Stimulated activated naive CD4-positive, alpha-beta T cell (primary cell): ENCODE measurements around the gene PHYHIPL.
"Not testable (repeated sequence)": the region's sequence is repeated elsewhere in the genome, so short reads cannot be mapped to it uniquely, and the experiment has no call there.

ENCODE experiments used
- DNase-seq, 6 experiments: peaks; one replicate each; lab custom pipeline; 2025; lab: John Stamatoyannopoulos, UW

PHYHIPL gene

GRCh38 chr10:59206204-59206720, 29.8 kb downstream of the PHYHIPL start:
- no peak for DNase-seq

GRCh38 chr10:59212301-59212798, 35.9 kb downstream of the PHYHIPL start:
- DNase-seq = no peak

GRCh38 chr10:59214160-59214559, 37.7 kb downstream of the PHYHIPL start:
- DNase-seq = no peak

- no peak for DNase-seq
These were observed 39.9 kb downstream of the PHYHIPL start for GRCh38 chr10:59216178-59216869.

GRCh38 chr10:59222788-59223187, 46.3 kb downstream of the PHYHIPL start:
- DNase-seq = no peak

- DNase-seq = not testable (repeated sequence)
These were observed 47.2 kb downstream of the PHYHIPL start for GRCh38 chr10:59223597-59223996.

GRCh38 chr10:59225211-59225610, 48.8 kb downstream of the PHYHIPL start:
- no peak for DNase-seq

GRCh38 chr10:59227136-59227673, 50.8 kb downstream of the PHYHIPL start:
- DNase-seq = no peak

- no peak for DNase-seq
These were observed 53.0 kb downstream of the PHYHIPL start for GRCh38 chr10:59229441-59229840.

- no peak for DNase-seq
These were observed 57.8 kb downstream of the PHYHIPL start for GRCh38 chr10:59234194-59234593.

GRCh38 chr10:59234816-59235429, 58.5 kb downstream of the PHYHIPL start:
- no peak for DNase-seq

- no peak for DNase-seq
These were observed 59.7 kb downstream of the PHYHIPL start for GRCh38 chr10:59236064-59236697.

- no peak for DNase-seq
These were observed 61.3 kb downstream of the PHYHIPL start for GRCh38 chr10:59237775-59238174.

GRCh38 chr10:59239108-59239507, 62.7 kb downstream of the PHYHIPL start:
- not testable (repeated sequence) for DNase-seq

GRCh38 chr10:59240582-59241183, 64.2 kb downstream of the PHYHIPL start:
- no peak for DNase-seq

GRCh38 chr10:59242057-59242456, 65.6 kb downstream of the PHYHIPL start:
- no peak for DNase-seq

- no peak for DNase-seq
These were observed 66.5 kb downstream of the PHYHIPL start for GRCh38 chr10:59242991-59243390.

GRCh38 chr10:59243611-59244195, 67.3 kb downstream of the PHYHIPL start:
- DNase-seq = no peak

- DNase-seq = no peak
These were observed 68.4 kb downstream of the PHYHIPL start for GRCh38 chr10:59244871-59245270.

- DNase-seq = no peak
These were observed 69.2 kb downstream of the PHYHIPL start for GRCh38 chr10:59245686-59246085.

GRCh38 chr10:59252491-59252890, 76.0 kb downstream of the PHYHIPL start:
- no peak for DNase-seq

GRCh38 chr10:59255463-59255862, 79.0 kb downstream of the PHYHIPL start:
- no peak for DNase-seq
